Neuronal stem cell (in vitro differentiated cells): ENCODE data around the gene ELOVL6.

Source experiments
- DNase-seq: peaks from one replicate; pipeline ENCODE4 v3.0.0-alpha.2; 2013; ENCODE audit warnings: low spot score
- H2AFZ ChIP-seq: one replicate; pipeline ENCODE4 v1.6.1; 2013; ENCODE audit warnings: mild to moderate bottlenecking, low read length, inconsistent platforms
- H2AK5ac ChIP-seq: 2 replicates; pipeline ENCODE4 v1.6.1; 2013; ENCODE audit warnings: low read depth, mild to moderate bottlenecking, inconsistent platforms, low read length, moderate library complexity, mixed read lengths
- H2BK120ac ChIP-seq: 2 replicates; pipeline ENCODE4 v1.6.1; 2013; ENCODE audit warnings: low read depth, mild to moderate bottlenecking, inconsistent platforms, low read length, moderate library complexity, mixed read lengths
- H2BK12ac ChIP-seq: one replicate; pipeline ENCODE4 v1.6.1; 2013; ENCODE audit warnings: low read length, inconsistent platforms
- H2BK15ac ChIP-seq: 2 replicates; pipeline ENCODE4 v1.6.1; 2013; ENCODE audit warnings: mild to moderate bottlenecking, low read length, inconsistent platforms, mixed read lengths
- H2BK5ac ChIP-seq: one replicate; pipeline ENCODE4 v1.6.1; 2013; ENCODE audit warnings: inconsistent platforms, mild to moderate bottlenecking, low read length, moderate library complexity
- H3K14ac ChIP-seq: one replicate; pipeline ENCODE4 v1.6.1; 2013; ENCODE audit warnings: low read length, inconsistent platforms
- H3K18ac ChIP-seq: 2 replicates; pipeline ENCODE4 v1.6.1; 2013; ENCODE audit warnings: low read length, inconsistent platforms
- H3K23ac ChIP-seq: 2 replicates; pipeline ENCODE4 v1.6.1; 2013; ENCODE audit warnings: low read depth, mild to moderate bottlenecking, mixed read lengths, low read length, inconsistent platforms; ENCODE audit not compliant: poor library complexity
- H3K27ac ChIP-seq: replicated peaks from 3 replicates; pipeline ENCODE4 v1.5.1; 2013; ENCODE audit warnings: low read length, inconsistent platforms
- H3K27me3 ChIP-seq, 3 experiments: 2 replicates each; pipeline ENCODE4 v1.6.1; 2013; ENCODE audit warnings: low read length in 3 of 3, mild to moderate bottlenecking in 2 of 3, inconsistent platforms in 1 of 3, low read depth in 1 of 3, mixed read lengths in 1 of 3, moderate library complexity in 1 of 3; ENCODE audit not compliant: control insufficient read depth in 3 of 3, insufficient read depth in 3 of 3
- H3K36me3 ChIP-seq, 2 donors: replicated peaks in 1 of 2; 2 replicates each; pipeline ENCODE4 v1.6.1; 2013; ENCODE audit warnings: low read length in 2 of 2; ENCODE audit not compliant: control insufficient read depth in 2 of 2, insufficient read depth in 2 of 2
- H3K4ac ChIP-seq: 2 replicates; pipeline ENCODE4 v1.6.1; 2013; ENCODE audit warnings: inconsistent platforms, mild to moderate bottlenecking, low read length, moderate library complexity
- H3K4me1 ChIP-seq, 2 donors: 1 replicate in 1 of 2; 2 replicates in 1 of 2; pipeline ENCODE4 v1.6.1; 2013; ENCODE audit warnings: low read length in 2 of 2, low read depth in 1 of 2; ENCODE audit not compliant: control insufficient read depth in 2 of 2, insufficient read depth in 1 of 2
- H3K4me2 ChIP-seq: one replicate; pipeline ENCODE4 v1.6.1; 2013; ENCODE audit warnings: mild to moderate bottlenecking, low read length, inconsistent platforms; ENCODE audit not compliant: insufficient read depth, poor library complexity, severe bottlenecking
- H3K4me3 ChIP-seq, 2 donors: 2 replicates each; pipeline ENCODE4 v1.5.1; 2013; ENCODE audit warnings: low read length in 2 of 2, mild to moderate bottlenecking in 2 of 2, inconsistent platforms in 1 of 2, moderate library complexity in 1 of 2
- H3K79me1 ChIP-seq: one replicate; pipeline ENCODE4 v1.6.1; 2013; ENCODE audit warnings: low read depth, mild to moderate bottlenecking, inconsistent platforms, low read length, moderate library complexity
- H3K9ac ChIP-seq: one replicate; pipeline ENCODE4 v1.6.1; 2013; ENCODE audit warnings: mild to moderate bottlenecking, low read depth, low read length, inconsistent platforms; ENCODE audit not compliant: poor library complexity
- H3K9me3 ChIP-seq, 2 donors: replicated peaks in 1 of 2; 2 replicates each; pipeline versions ENCODE3 to v1.6.1; 2013; ENCODE audit warnings: low read length in 2 of 2, mild to moderate bottlenecking in 2 of 2, inconsistent platforms in 1 of 2, low read depth in 1 of 2, mixed read lengths in 1 of 2, moderate library complexity in 1 of 2; ENCODE audit not compliant: control insufficient read depth in 2 of 2, insufficient read depth in 1 of 2
- H4K8ac ChIP-seq: one replicate; pipeline ENCODE4 v1.6.1; 2013; ENCODE audit warnings: low read depth, mild to moderate bottlenecking, inconsistent platforms, low read length, moderate library complexity
- H4K91ac ChIP-seq: one replicate; pipeline ENCODE4 v1.6.1; 2013; ENCODE audit warnings: low read length, low read depth, mild to moderate bottlenecking, inconsistent platforms; ENCODE audit not compliant: poor library complexity
- WGBS, 2 donors: extraction: QIAGEN DNeasy Blood & Tissue Kit; methylation state at CpG; one replicate each; pipeline ENCODE4 v1.1.7; 2013; ENCODE audit warnings: missing lambda C conversion rate in 2 of 2, mixed read lengths in 1 of 2; ENCODE audit not compliant: insufficient read length in 2 of 2, insufficient replicate concordance in 1 of 2; ENCODE audit errors: extremely low coverage in 2 of 2; 5-methylcytosine and 5-hydroxymethylcytosine counted together

ELOVL6 gene

DNA sequence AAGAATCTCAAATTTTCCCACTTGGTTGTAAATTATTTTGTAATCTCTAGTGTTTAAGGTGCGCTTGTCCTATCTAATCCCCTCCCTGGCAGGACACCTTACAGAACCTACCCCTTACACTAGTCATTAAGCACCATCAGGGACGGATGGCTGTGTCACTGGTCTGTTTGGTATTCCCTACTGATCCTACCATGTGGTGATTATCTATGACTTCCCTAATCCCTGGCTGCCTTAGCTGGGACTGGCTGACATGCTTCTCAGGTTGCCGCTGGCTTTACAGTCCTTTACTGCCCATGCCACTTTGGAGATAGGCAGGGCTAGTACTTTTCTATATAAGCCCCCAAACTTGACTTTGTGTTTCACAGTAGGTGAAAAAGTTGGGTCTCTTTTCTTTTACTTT, 58.6 kb downstream of the ELOVL6 start:
- Histone ChIP-seq H3K27me3 (no peaks in the 10 kb centered on the region), H2BK12ac (no peak overlapping the region), H3K79me1 (no peaks in the 10 kb centered on the region), H2AFZ (no peak overlapping the region), H3K4me3 (no peak overlapping the region), H2BK120ac (no peak overlapping the region), H2BK5ac (no peak overlapping the region), H2BK15ac (no peak overlapping the region), H4K8ac (no peak overlapping the region), H3K9ac (no peak overlapping the region), H3K36me3 (peaks cover 0 to 77% of the 10 kb centered on the region in 2 donors), H3K9me3 (no peaks in the 10 kb centered on the region), H3K14ac (no peak overlapping the region), H3K4me1 (peaks cover 0 to 1% of the 10 kb centered on the region in 2 donors), H2AK5ac (no peak overlapping the region), H3K23ac (no peak overlapping the region), H4K91ac (no peak overlapping the region), H3K4ac (no peak overlapping the region), H3K18ac (no peak overlapping the region), H3K4me2 (no peak overlapping the region), H3K27ac (no peak overlapping the region)
- WGBS, 2 donors, result no CpG with 5 or more reads among the region's 3 CpGs
- no peak for DNase-seq

DNA sequence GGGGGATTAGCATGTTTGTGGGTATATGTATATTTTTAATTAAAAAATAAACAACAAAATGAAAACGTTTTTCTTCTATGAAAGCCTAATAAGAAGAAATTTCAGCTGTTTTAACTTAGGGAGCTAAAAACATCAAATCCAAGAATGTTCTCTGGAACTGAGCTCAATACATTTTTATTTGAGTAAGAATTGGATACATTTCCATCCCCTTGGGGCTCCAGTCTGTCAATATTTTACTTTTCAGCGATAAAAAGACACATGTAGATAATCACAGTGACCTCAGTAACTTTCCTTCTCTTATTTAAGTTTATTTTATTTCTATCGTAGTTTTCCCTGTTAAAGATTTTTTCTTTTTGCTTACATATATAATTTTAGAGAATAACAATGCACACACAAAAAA, 59.3 kb downstream of the ELOVL6 start:
- H3K4me1 ChIP-seq, result peaks cover 0 to 1% of the 10 kb centered on the region in 2 donors
- WGBS, 2 donors, result no CpG with 5 or more reads among the region's 3 CpGs
- H4K8ac ChIP-seq, result no peak overlapping the region
- H2AK5ac ChIP-seq, result no peak overlapping the region
- no peak overlapping the region for H2AFZ ChIP-seq
- no peak overlapping the region for H3K9ac ChIP-seq
- no peaks in the 10 kb centered on the region for H3K79me1 ChIP-seq
- no peak overlapping the region for H3K18ac ChIP-seq
- no peak overlapping the region for H2BK120ac ChIP-seq
- no peak overlapping the region for H2BK15ac ChIP-seq
- no peak overlapping the region for H3K23ac ChIP-seq
- H3K27ac ChIP-seq, result no peak overlapping the region
- H2BK5ac ChIP-seq, result no peak overlapping the region
- DNase-seq, result no peak
- peaks cover 2 to 77% of the 10 kb centered on the region in 2 donors for H3K36me3 ChIP-seq
- H3K4me2 ChIP-seq, result no peak overlapping the region
- H4K91ac ChIP-seq, result no peak overlapping the region
- H3K4me3 ChIP-seq, result no peak overlapping the region
- H3K14ac ChIP-seq, result no peak overlapping the region
- no peaks in the 10 kb centered on the region for H3K9me3 ChIP-seq
- H3K27me3 ChIP-seq, result no peaks in the 10 kb centered on the region
- H3K4ac ChIP-seq, result no peak overlapping the region
- H2BK12ac ChIP-seq, result no peak overlapping the region

DNA sequence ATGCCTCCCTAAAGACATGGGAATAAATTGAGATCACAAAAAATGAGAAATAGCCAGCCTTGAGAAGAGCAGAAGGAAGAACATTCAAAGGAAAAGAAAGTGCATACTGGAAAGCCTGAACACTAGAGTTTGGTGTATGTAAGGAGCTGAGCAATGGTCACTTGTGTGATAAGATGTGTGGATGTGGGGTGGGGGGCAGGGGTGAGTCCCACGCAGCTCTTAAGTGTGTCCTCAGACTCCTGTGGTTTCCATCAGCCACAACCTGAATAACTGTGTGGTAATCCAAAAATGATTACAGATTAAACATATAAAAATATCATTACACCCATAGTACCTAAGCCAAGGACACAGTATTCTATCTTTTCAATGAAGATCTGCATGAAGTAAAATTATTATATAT, 59.9 kb downstream of the ELOVL6 start:
- DNase-seq, result no peak
- H3K14ac ChIP-seq, result no peak overlapping the region
- no peak overlapping the region for H4K91ac ChIP-seq
- no peak overlapping the region for H3K23ac ChIP-seq
- no peak overlapping the region for H2AFZ ChIP-seq
- H3K4me3 ChIP-seq, result no peak overlapping the region
- H2AK5ac ChIP-seq, result no peak overlapping the region
- H3K4ac ChIP-seq, result no peak overlapping the region
- H2BK15ac ChIP-seq, result no peak overlapping the region
- no peaks in the 10 kb centered on the region for H3K79me1 ChIP-seq
- no peak overlapping the region for H2BK5ac ChIP-seq
- no peak overlapping the region for H3K27ac ChIP-seq
- no peak overlapping the region for H3K9ac ChIP-seq
- H3K27me3 ChIP-seq, result no peaks in the 10 kb centered on the region
- H3K4me2 ChIP-seq, result no peak overlapping the region
- no peak overlapping the region for H2BK120ac ChIP-seq
- no peak overlapping the region for H2BK12ac ChIP-seq
- H3K36me3 ChIP-seq, result peaks cover 2 to 77% of the 10 kb centered on the region in 2 donors
- no peaks in the 10 kb centered on the region for H3K9me3 ChIP-seq
- H4K8ac ChIP-seq, result no peak overlapping the region
- no CpG with 5 or more reads among the region's 1 CpG for WGBS, 2 donors
- H3K4me1 ChIP-seq, result peaks cover 0 to 1% of the 10 kb centered on the region in 2 donors
- no peak overlapping the region for H3K18ac ChIP-seq

DNA sequence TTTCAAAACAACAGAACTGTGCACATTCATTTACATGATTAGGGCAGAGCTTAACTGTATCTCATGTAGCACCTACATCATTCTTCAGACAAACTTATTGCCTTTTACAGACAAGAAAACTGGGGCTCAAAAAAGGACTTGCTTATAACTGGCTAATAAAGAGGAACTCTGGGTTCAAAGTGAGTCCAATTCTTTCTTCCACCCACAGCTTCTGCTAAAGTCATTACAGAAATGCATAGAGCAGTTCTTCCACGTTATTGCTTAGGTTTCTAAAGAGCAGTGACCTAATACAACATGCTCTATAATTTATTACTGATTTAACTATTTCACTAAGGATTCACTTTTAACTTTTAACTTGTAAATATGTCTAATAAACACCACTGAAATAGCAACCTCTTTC, 60.6 kb downstream of the ELOVL6 start:
- Histone ChIP-seq H3K9ac (no peak overlapping the region), H3K79me1 (no peaks in the 10 kb centered on the region), H3K23ac (no peak overlapping the region), H2AK5ac (no peak overlapping the region), H4K91ac (no peak overlapping the region), H3K4me1 (peaks cover 0 to 1% of the 10 kb centered on the region in 2 donors), H3K4ac (no peak overlapping the region), H3K4me3 (no peak overlapping the region), H3K27ac (no peak overlapping the region), H3K36me3 (peaks cover 2 to 77% of the 10 kb centered on the region in 2 donors), H2BK15ac (no peak overlapping the region), H2BK12ac (no peak overlapping the region), H4K8ac (no peak overlapping the region), H2AFZ (no peak overlapping the region), H3K9me3 (no peaks in the 10 kb centered on the region), H3K4me2 (no peak overlapping the region), H2BK5ac (no peak overlapping the region), H3K27me3 (no peaks in the 10 kb centered on the region), H3K14ac (no peak overlapping the region), H2BK120ac (no peak overlapping the region), H3K18ac (no peak overlapping the region)
- no CpG with 5 or more reads among the region's 1 CpG for WGBS, 2 donors
- DNase-seq, result no peak
